Hepatocyte (in vitro differentiated cells): Measurements from ENCODE around the gene FOXE1. TPM values are rescaled to one million over a fixed set of nuclear protein-coding genes. Genes with fewer than 3 reads are reported as not detected.

Experiments used
- DNase-seq: peaks from one replicate; pipeline ENCODE4 v3.0.0-alpha.2; 2016; ENCODE audit warnings: low spot score
- H2AFZ ChIP-seq: fragments of 200-600 bp; sonication (generic); 2 replicates; pipeline ENCODE4 v1.6.0; 2016; ENCODE audit warnings: antibody characterized with exemption, mild to moderate bottlenecking
- H3K27ac ChIP-seq: fragments of 200-600 bp; sonication (generic); 2 replicates; pipeline ENCODE4 v1.5.1; 2016; ENCODE audit warnings: mild to moderate bottlenecking
- H3K27me3 ChIP-seq: fragments of 200-600 bp; sonication (generic); 2 replicates; pipeline ENCODE4 v1.6.1; 2016
- H3K36me3 ChIP-seq: fragments of 200-600 bp; sonication (generic); replicated peaks from 2 replicates; pipeline ENCODE4 v1.5.1; 2016; ENCODE audit warnings: low read depth; ENCODE audit not compliant: insufficient read depth
- H3K4me1 ChIP-seq: fragments of 200-600 bp; sonication (generic); 2 replicates; pipeline ENCODE4 v1.5.1; 2016; ENCODE audit warnings: mild to moderate bottlenecking, moderate library complexity; ENCODE audit not compliant: insufficient read depth
- H3K4me2 ChIP-seq: fragments of 200-600 bp; sonication (generic); 2 replicates; pipeline ENCODE4 v1.6.0; 2016
- H3K4me3 ChIP-seq: fragments of 200-600 bp; sonication (generic); 2 replicates; pipeline ENCODE4 v1.5.1; 2016; ENCODE audit warnings: mild to moderate bottlenecking
- H3K79me2 ChIP-seq: fragments of 200-600 bp; sonication (generic); 2 replicates; pipeline ENCODE4 v1.6.0; 2017; ENCODE audit warnings: mild to moderate bottlenecking
- H3K9me2 ChIP-seq: fragments of 200-600 bp; sonication (generic); replicated peaks from 2 replicates; pipeline ENCODE4 v1.6.0; 2017; ENCODE audit warnings: mild to moderate bottlenecking; ENCODE audit not compliant: insufficient read depth
- H3K9me3 ChIP-seq: fragments of 200-600 bp; sonication (generic); 2 replicates; pipeline ENCODE4 v1.5.1; 2016; ENCODE audit warnings: low read depth, mild to moderate bottlenecking
- H4K20me1 ChIP-seq: fragments of 200-600 bp; sonication (generic); 2 replicates; pipeline ENCODE4 v1.6.0; 2016; ENCODE audit warnings: mild to moderate bottlenecking; ENCODE audit not compliant: insufficient read depth, poor library complexity, severe bottlenecking
- CTCF ChIP-seq: fragments of 200-600 bp; sonication (generic); IDR thresholded peaks from 2 replicates; pipeline ENCODE4 v1.5.1; 2016; ENCODE audit warnings: antibody characterized with exemption, mild to moderate bottlenecking; ENCODE audit not compliant: poor library complexity
- EZH2 ChIP-seq: fragments of 200-600 bp; sonication (generic); IDR thresholded peaks from 2 replicates; pipeline ENCODE4 v1.6.1; 2016; ENCODE audit warnings: antibody characterized with exemption, mild to moderate bottlenecking, borderline replicate concordance
- EZH2phosphoT487 ChIP-seq: fragments of 200-600 bp; sonication (generic); IDR thresholded peaks from one replicate; pipeline ENCODE4 v1.6.1; 2018; ENCODE audit warnings: antibody characterized with exemption, mild to moderate bottlenecking, low read depth, moderate library complexity; ENCODE audit not compliant: unreplicated experiment, severe bottlenecking
- WGBS: methylation state at CpG from one replicate; pipeline ENCODE4 v1.1.6; 2016; ENCODE audit warnings: low lambda C conversion rate; ENCODE audit errors: missing lambda C conversion rate; 5-methylcytosine and 5-hydroxymethylcytosine counted together
- polyA plus RNA-seq: library from polyadenylated mRNA; unstranded; fragments of >200 nt; fragmentation: Nextera tagmentation; extraction: Ambion mirVana; gene quantifications from 2 replicates; pipeline ENCODE4 v1.2.1, GENCODE V29; 2016
- total RNA-seq: library from RNA; depleted of rRNA; stranded (reverse); fragments of >200 nt; gene quantifications from 2 replicates; pipeline ENCODE4 v1.2.3, GENCODE V29; 2014

Gene FOXE1
- total and polyA plus RNA-seq, 2 experiments from 2014 or later: 0.67 to 0.99 TPM

- no peak overlapping the region for H2AFZ ChIP-seq
- H3K27me3 ChIP-seq: no peaks in the 10 kb centered on the region
- H3K9me2 ChIP-seq: no peaks in the 10 kb centered on the region
- 85% methylated on average over 6 of the region's 6 CpGs for WGBS
- no peaks in the 10 kb centered on the region for H3K36me3 ChIP-seq
- no peak overlapping the region for H3K4me2 ChIP-seq
- TF ChIP-seq EZH2 (no peak), CTCF (no peak), EZH2phosphoT487 (no peak)
- no peaks in the 10 kb centered on the region for H3K79me2 ChIP-seq
- H4K20me1 ChIP-seq: no peaks in the 10 kb centered on the region
- no peak overlapping the region for H3K4me3 ChIP-seq
- no peaks in the 10 kb centered on the region for H3K4me1 ChIP-seq
- no peaks in the 10 kb centered on the region for H3K9me3 ChIP-seq
- no peak for DNase-seq
- no peak overlapping the region for H3K27ac ChIP-seq
Measured at GRCh38 chr9:97873882-97874281, 20.9 kb downstream of the FOXE1 start.

- no peak overlapping the region for H3K4me2 ChIP-seq
- H4K20me1 ChIP-seq: no peaks in the 10 kb centered on the region
- no peaks in the 10 kb centered on the region for H3K4me1 ChIP-seq
- H2AFZ ChIP-seq: no peak overlapping the region
- TF ChIP-seq EZH2phosphoT487: no peak
- no peak for TF ChIP-seq EZH2
- TF ChIP-seq CTCF: no peak
- no peaks in the 10 kb centered on the region for H3K36me3 ChIP-seq
- no peak overlapping the region for H3K27ac ChIP-seq
- H3K9me3 ChIP-seq: no peaks in the 10 kb centered on the region
- no peaks in the 10 kb centered on the region for H3K79me2 ChIP-seq
- no peaks in the 10 kb centered on the region for H3K9me2 ChIP-seq
- no peaks in the 10 kb centered on the region for H3K27me3 ChIP-seq
- WGBS: 79% methylated on average over 6 of the region's 6 CpGs
- no peak for DNase-seq
- H3K4me3 ChIP-seq: no peak overlapping the region
Measured at GRCh38 chr9:97874624-97875023, 21.6 kb downstream of the FOXE1 start.

DNA sequence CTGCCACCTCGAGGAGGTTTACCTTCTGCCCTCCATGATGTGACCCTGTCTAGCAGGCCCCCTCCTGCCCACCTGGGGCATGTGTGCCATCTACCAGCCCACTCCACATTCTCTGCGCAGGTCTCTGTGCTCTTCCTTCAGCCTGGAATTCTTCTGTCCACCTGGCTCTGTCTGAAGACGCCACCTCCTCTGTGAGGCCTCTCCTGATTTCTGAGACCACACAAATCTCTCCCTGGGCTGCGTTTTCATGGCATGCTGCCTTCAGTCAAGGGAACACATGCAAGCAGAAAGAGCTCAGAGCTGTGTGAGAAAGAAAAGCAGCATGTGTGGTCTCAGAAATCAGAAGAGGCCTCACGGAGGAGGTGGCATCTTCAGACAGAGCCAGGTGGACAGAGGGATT lies 22.1 kb downstream of the FOXE1 start:
- H3K4me3 ChIP-seq: no peak overlapping the region
- WGBS: 88% methylated on average over 5 of the region's 5 CpGs

More for the DNA sequence above, 22.1 kb downstream of the FOXE1 start:
- Histone ChIP-seq H3K27me3 (no peaks in the 10 kb centered on the region), H3K9me2 (no peaks in the 10 kb centered on the region), H3K27ac (no peak overlapping the region), H3K36me3 (no peaks in the 10 kb centered on the region), H3K4me1 (no peaks in the 10 kb centered on the region), H2AFZ (no peak overlapping the region), H3K79me2 (no peaks in the 10 kb centered on the region), H3K4me2 (no peak overlapping the region), H3K9me3 (no peaks in the 10 kb centered on the region), H4K20me1 (no peaks in the 10 kb centered on the region)
- no peak for DNase-seq
- TF ChIP-seq EZH2phosphoT487 (no peak), EZH2 (no peak), CTCF (no peak)
